ENCODE results near the gene DNAJB14.

The DNAJB14 gene

GRCh38 chr4:99943904-99944437 lies 2.4 kb downstream of the DNAJB14 start:
- no peak for TF ChIP-seq CTCF (IDR thresholded peaks at IDR 0.05; ENCODE audit: insufficient read depth, low read depth, low read length, missing control alignments)
- H3K4me3 ChIP-seq (ENCODE audit: low read length), result no peak overlapping the region
- no peak for DNase-seq (ENCODE audit: low read depth)

GRCh38 chr4:99938243-99938753 lies 8.1 kb downstream of the DNAJB14 start:
- DNase-seq (ENCODE audit: low read depth), result no peak
- H3K4me3 ChIP-seq (ENCODE audit: low read length), result no peak overlapping the region
- no peak for TF ChIP-seq CTCF (IDR thresholded peaks at IDR 0.05; ENCODE audit: insufficient read depth, low read depth, low read length, missing control alignments)

DNA sequence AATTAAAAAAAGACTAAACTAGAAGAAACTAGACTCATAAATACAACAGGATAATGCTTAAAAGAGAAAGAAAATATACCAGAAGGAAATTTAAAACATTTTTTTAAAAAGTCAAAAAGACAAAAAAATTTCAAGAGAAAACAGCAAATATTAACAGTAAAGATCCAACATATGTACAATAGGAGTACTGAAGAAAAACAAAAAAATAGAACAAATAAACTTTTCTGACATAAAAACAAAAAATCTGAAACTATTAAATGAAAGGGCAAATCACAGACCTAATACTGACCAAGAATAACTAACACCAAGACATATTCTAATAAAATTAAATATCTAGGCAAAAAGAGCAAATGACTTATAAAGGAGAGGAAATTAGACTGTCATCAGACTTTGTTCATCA lies 11.5 kb downstream of the DNAJB14 start:
- H3K4me3 ChIP-seq (ENCODE audit: low read length), result no peak overlapping the region
- no peak for DNase-seq (ENCODE audit: low read depth)
- no peak for TF ChIP-seq CTCF (IDR thresholded peaks at IDR 0.05; ENCODE audit: insufficient read depth, low read depth, low read length, missing control alignments)

DNA sequence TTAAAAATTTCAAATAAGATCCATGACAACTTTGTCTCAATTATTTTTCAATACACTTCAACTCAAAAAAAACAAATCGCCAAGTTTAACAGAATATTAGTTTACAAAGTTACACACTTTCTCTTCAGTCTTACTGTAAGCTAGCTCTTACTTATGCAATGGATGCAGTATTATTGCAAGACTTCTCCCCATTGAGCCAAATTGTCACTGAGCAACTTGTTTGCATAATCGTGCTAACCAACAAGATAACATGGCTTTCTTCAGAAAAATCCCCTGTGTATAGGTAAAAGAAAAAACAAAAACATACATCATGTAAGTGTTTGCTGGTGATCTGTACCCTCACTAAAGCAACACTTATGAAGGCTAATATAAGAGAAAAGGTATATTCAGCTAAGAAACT lies 18.9 kb downstream of the DNAJB14 start:
- H3K4me3 ChIP-seq (ENCODE audit: low read length), result no peak overlapping the region
- no peak for DNase-seq (ENCODE audit: low read depth)
- TF ChIP-seq CTCF (IDR thresholded peaks at IDR 0.05; ENCODE audit: insufficient read depth, low read depth, low read length, missing control alignments), result no peak

- H3K4me3 ChIP-seq (ENCODE audit: low read length), result no peak overlapping the region
- no peak for DNase-seq (ENCODE audit: low read depth)
- TF ChIP-seq CTCF (IDR thresholded peaks at IDR 0.05; ENCODE audit: insufficient read depth, low read depth, low read length, missing control alignments), result no peak
These were observed 25.2 kb downstream of the DNAJB14 start for GRCh38 chr4:99921174-99921573.

DNA sequence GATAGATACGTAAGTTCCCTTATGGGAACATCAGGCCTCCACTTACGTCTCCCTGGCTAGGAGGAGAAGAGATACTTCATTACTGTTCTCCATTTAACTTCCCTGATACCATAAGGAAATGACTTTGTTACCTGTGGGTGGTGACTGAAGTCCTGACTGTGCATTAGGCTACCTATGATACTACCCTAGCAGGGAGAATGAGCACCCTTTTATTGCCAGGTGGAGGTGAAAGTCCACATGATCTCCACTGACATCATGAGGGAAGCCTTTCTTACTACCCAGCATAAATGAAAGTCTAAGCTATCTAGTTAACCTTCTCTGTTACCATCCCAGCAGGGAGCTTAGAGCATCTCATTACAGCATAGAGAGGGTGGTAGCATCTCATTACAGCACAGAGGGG lies 27.8 kb downstream of the DNAJB14 start:
- H3K4me3 ChIP-seq (ENCODE audit: low read length), result no peak overlapping the region
- DNase-seq (ENCODE audit: low read depth), result no peak
- TF ChIP-seq CTCF (IDR thresholded peaks at IDR 0.05; ENCODE audit: insufficient read depth, low read depth, low read length, missing control alignments), result no peak

DNA sequence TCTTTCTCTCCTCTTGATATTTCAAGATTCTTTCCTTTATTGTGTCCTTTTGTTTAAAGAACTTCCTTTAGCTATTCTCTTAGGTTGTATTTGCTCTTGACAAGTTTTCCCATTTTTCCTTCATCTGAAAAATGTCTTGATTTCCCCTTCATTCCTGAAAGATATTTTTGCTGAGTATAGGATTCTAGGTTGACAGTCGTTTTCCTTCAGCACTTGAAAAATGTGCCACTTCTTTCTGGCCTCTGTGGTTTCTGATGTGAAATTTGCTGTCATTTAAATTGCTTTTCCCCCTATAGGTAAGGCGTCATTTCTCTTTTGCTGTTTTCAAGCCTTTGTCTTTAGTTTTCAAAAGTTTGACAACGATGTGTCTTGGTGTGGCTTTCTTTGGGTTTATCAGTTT lies 28.8 kb downstream of the DNAJB14 start:
- no peak for TF ChIP-seq CTCF (IDR thresholded peaks at IDR 0.05; ENCODE audit: insufficient read depth, low read depth, low read length, missing control alignments)
- H3K4me3 ChIP-seq (ENCODE audit: low read length), result no peak overlapping the region
- no peak for DNase-seq (ENCODE audit: low read depth)

Data from epithelial cell of esophagus (primary cell).